ENCODE results near the gene CISH. TPM values are rescaled to one million over a fixed set of nuclear protein-coding genes. Genes with fewer than 3 reads are reported as not detected.

Gene CISH
- total RNA-seq, 1 experiment from 2014 or later: 2.7 TPM

DNA sequence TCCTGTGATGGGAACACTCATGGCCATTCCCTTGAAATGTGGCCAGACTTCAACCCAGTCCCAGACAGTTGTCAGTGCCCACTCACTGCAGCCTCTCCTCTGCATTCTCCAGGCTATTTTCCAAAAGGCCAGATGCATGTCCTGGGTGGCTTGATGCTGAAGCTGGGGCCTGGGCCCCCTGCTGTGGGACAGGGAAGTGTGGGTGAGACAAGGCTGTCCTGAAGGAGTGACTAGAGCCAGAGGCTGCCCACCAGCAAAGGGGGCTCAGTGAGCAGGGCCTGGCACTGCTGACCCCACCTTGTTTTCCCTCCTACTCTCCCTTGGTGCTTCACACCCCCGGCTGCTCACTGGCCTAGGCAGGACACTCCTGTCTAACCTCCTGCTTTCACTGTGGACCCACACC, 11.9 kb downstream of the CISH start:
- no peak overlapping the region for H3K4me3 ChIP-seq
- ChIA-PET POLR2A (ENCODE audit: unreplicated experiment) (no interaction called here), CTCF (no interaction called here)
- BruUV-seq (replicated peaks): no TSS peak
- no peaks in the 10 kb centered on the region for H4K20me1 ChIP-seq (ENCODE audit: insufficient read depth)
- no peaks in the 10 kb centered on the region for H3K79me2 ChIP-seq (ENCODE audit: low read depth)
- H3K4me1 ChIP-seq (replicated peaks; ENCODE audit: insufficient read depth): peaks cover 28% of the 10 kb centered on the region
- intact Hi-C loops (cut with micrococcal nuclease; ENCODE audit: unreplicated experiment): no loop called here
- H3K9me2 ChIP-seq (ENCODE audit: insufficient read depth): no peaks in the 10 kb centered on the region
- no peak overlapping the region for H2AFZ ChIP-seq
- no peaks in the 10 kb centered on the region for H3K9me3 ChIP-seq (ENCODE audit: insufficient read depth, low read depth)
- H3K27ac ChIP-seq: no peak overlapping the region
- H3F3A ChIP-seq (ENCODE audit: insufficient read depth, low read depth): peaks cover 5% of the 10 kb centered on the region; the same call in 1 of the 2 replicates
- H3K36me3 ChIP-seq (ENCODE audit: low read depth): no peaks in the 10 kb centered on the region
- no peak for DNase-seq
- no peaks in the 10 kb centered on the region for H3K27me3 ChIP-seq (ENCODE audit: insufficient read depth, low read depth)
- TF ChIP-seq EZH2 (IDR thresholded peaks at IDR 0.05; ENCODE audit: low read depth): no peak
- TF ChIP-seq, protein P1, sequence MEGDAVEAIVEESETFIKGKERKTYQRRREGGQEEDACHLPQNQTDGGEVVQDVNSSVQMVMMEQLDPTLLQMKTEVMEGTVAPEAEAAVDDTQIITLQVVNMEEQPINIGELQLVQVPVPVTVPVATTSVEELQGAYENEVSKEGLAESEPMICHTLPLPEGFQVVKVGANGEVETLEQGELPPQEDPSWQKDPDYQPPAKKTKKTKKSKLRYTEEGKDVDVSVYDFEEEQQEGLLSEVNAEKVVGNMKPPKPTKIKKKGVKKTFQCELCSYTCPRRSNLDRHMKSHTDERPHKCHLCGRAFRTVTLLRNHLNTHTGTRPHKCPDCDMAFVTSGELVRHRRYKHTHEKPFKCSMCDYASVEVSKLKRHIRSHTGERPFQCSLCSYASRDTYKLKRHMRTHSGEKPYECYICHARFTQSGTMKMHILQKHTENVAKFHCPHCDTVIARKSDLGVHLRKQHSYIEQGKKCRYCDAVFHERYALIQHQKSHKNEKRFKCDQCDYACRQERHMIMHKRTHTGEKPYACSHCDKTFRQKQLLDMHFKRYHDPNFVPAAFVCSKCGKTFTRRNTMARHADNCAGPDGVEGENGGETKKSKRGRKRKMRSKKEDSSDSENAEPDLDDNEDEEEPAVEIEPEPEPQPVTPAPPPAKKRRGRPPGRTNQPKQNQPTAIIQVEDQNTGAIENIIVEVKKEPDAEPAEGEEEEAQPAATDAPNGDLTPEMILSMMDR (conservative IDR thresholded peaks at IDR 0.05): no peak
- no peak overlapping the region for H3K4me2 ChIP-seq

DNA sequence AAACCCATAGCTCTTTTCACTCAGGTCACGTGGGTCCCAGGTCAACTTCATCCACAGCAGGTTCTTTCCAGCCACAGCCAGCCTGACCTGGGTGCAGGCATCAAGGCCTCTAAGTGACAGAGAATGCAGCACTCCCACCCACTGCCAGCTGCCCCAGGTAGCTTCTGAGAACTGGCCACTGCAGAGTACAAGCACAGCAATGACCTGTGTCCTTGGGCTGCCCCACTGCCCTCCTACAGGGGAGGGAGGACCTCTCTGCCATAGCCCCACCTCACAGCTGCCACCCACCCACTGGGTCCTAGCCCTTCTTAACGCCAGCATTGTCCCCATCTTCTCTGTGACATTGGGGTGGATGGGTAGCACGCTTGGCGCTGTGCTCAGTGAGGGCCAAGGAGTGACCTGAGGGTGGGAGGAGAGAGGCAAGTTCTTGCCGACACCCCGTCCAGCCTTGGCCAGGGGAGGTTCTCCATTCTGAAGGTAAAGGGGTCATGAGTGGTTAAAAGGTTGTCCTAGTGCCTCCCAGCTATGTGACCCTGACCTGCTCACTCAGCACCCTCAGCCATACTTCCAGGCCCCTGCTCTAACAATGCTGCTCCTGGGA, 12.4 kb downstream of the CISH start:
- TF ChIP-seq, protein P1 (conservative IDR thresholded peaks at IDR 0.05): no peak
- no peak for TF ChIP-seq EZH2 (IDR thresholded peaks at IDR 0.05; ENCODE audit: low read depth)
- Histone ChIP-seq H3K9me3 (ENCODE audit: insufficient read depth, low read depth) (no peaks in the 10 kb centered on the region), H3F3A (ENCODE audit: insufficient read depth, low read depth) (0 out of 2 replicates have a peak, but pooled peaks cover 5% of the 10 kb centered on the region), H3K4me3 (no peak overlapping the region), H3K9me2 (ENCODE audit: insufficient read depth) (no peaks in the 10 kb centered on the region), H3K27ac (no peak overlapping the region), H3K79me2 (ENCODE audit: low read depth) (no peaks in the 10 kb centered on the region), H3K27me3 (ENCODE audit: insufficient read depth, low read depth) (no peaks in the 10 kb centered on the region), H3K4me2 (no peak overlapping the region), H3K4me1 (replicated peaks; ENCODE audit: insufficient read depth) (peaks cover 28% of the 10 kb centered on the region), H4K20me1 (ENCODE audit: insufficient read depth) (no peaks in the 10 kb centered on the region), H2AFZ (no peak overlapping the region), H3K36me3 (ENCODE audit: low read depth) (no peaks in the 10 kb centered on the region)
- intact Hi-C loops (cut with micrococcal nuclease; ENCODE audit: unreplicated experiment): no loop called here
- ChIA-PET CTCF (no interaction called here), POLR2A (ENCODE audit: unreplicated experiment) (no interaction called here)
- no TSS peak for BruUV-seq (replicated peaks)
- DNase-seq: no peak

DNA sequence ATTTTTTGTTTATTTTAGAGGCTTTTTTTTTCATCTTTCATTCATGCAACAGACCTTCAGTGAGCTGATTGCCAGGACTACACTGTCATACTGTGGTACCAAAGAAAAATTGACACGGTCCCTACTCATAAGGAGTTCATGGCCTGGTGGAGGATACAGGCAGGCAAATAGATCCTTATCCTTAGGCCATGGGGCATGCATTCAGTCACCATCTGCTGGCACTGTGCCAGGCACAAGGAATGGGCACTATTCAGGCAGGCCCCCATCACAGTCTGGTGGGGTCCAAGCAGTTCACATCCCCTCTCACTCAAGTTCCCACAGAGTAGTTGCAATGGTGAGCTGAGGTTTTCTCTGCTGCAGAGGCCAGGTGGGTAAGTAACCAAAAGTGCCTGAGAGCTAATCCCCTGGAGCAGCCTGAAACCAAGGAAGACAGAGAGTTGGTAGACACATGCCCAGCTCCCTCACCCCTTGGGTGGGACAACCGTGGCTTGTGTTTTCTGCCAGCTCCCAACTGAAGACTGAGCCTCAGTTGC, 17.3 kb downstream of the CISH start:
- no peaks in the 10 kb centered on the region for H3K9me3 ChIP-seq (ENCODE audit: insufficient read depth, low read depth)
- POLR2A ChIA-PET (ENCODE audit: unreplicated experiment): interaction anchor here (0.7 kb wide), 1 partner anchor 23 kb away, joined by 3 read pairs; no protein-coding TSS in a partner anchor
- no peak for DNase-seq
- H3K9me2 ChIP-seq (ENCODE audit: insufficient read depth): no peaks in the 10 kb centered on the region
- no peaks in the 10 kb centered on the region for H4K20me1 ChIP-seq (ENCODE audit: insufficient read depth)
- H3K4me2 ChIP-seq: no peak overlapping the region
- H3F3A ChIP-seq (ENCODE audit: insufficient read depth, low read depth): peaks cover 5% of the 10 kb centered on the region; the same call in 1 of the 2 replicates
- intact Hi-C loops (cut with micrococcal nuclease; ENCODE audit: unreplicated experiment): no loop called here
- H3K79me2 ChIP-seq (ENCODE audit: low read depth): no peaks in the 10 kb centered on the region
- BruUV-seq (replicated peaks): no TSS peak
- no peaks in the 10 kb centered on the region for H3K27me3 ChIP-seq (ENCODE audit: insufficient read depth, low read depth)
- H2AFZ ChIP-seq: no peak overlapping the region
- no peak for TF ChIP-seq EZH2 (IDR thresholded peaks at IDR 0.05; ENCODE audit: low read depth)
- TF ChIP-seq, protein P1 (conservative IDR thresholded peaks at IDR 0.05): no peak
- H3K4me1 ChIP-seq (replicated peaks; ENCODE audit: insufficient read depth): no peaks in the 10 kb centered on the region
- H3K36me3 ChIP-seq (ENCODE audit: low read depth): no peaks in the 10 kb centered on the region
- H3K4me3 ChIP-seq: no peak overlapping the region
- CTCF ChIA-PET: no interaction called here
- no peak overlapping the region for H3K27ac ChIP-seq
